NCI-H510A (cell line): ENCODE results near the gene LMX1B.
"Not testable (repeated sequence)": the region's sequence is repeated elsewhere in the genome, so short reads cannot be mapped to it uniquely, and the experiment has no call there.

Experiments
- DNase-seq: peaks from one replicate; lab custom pipeline; 2025; lab: John Stamatoyannopoulos, UW

Gene LMX1B

DNA sequence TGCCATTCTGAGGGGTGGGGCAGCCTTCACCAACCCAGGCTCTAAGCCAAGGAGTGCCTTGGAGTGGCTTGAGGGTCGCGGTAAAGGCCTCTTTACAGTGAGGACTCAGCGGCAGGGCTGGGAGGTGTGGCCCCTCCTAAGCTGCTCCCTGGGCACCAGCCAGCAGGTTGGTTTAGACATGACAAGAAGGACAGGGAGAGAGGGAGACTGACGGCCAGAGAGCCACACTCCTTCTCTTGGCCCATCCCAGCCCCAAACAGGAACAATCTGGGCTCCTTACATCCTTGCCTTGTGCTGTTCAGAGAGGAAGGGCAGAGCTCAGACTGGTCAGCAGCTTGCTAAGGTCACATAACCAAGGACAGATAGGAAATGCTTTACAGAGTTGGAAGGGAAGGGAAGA is 94.5 kb downstream of the LMX1B start:
- DNase-seq = no peak

DNA sequence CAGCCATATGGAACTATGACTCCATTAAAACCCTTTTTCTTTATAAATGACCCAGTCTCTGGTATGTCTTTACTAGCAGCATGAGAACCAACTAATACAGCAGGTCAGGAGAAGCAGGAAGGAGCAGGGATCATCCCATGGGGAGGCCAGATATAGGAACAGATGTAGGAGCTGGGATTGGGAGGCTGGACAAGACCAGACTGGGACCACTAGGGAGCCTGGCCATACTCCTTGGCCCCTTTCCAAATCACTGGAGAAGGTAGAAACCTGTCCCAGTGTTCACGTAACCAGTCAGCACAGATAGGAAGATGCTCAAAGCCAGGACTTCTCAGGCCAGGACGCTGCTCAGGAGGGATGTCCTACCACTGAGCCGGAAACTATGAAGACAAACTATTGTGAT is 95.5 kb downstream of the LMX1B start:
- DNase-seq = no peak

DNA sequence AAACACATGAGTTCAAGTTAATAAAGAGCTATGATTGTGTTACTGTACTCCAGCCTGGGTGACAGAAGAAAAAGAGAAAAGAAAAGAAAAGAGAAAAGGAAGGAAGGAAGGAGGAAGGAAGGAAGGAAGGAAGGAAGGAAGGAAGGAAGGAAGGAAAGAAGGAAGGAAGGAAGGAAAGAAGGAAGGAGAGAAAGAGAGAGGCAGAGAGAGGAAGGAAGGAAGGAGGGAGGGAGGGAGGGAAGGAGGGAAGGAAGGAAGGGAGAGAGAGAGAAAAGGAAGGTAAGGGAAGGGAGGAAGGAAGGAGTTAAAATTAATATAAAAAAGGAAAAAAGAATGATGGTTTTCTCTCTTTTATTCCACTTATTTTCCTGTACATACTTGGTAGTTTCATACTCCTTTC is 101.7 kb downstream of the LMX1B start:
- no peak for DNase-seq

DNA sequence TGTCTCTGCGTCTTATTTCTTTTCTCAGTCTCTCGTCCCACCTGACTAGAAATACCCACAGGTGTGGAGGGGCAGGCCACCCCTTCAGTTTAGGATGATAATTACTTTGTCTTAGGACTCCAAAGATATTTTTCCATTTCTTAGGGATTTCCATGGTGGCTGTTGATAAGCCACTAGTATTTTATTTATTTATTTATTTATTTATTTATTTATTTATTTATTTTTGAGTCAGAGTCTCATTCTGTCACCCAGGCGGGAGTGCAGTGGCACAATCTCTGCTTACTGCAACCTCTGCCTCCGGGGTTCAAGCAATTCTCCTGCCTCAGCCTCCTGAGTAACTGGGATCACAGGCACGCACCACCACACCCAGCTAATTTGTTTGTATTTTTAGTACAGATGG is 103.7 kb downstream of the LMX1B start:
- not testable (repeated sequence) for DNase-seq

DNA sequence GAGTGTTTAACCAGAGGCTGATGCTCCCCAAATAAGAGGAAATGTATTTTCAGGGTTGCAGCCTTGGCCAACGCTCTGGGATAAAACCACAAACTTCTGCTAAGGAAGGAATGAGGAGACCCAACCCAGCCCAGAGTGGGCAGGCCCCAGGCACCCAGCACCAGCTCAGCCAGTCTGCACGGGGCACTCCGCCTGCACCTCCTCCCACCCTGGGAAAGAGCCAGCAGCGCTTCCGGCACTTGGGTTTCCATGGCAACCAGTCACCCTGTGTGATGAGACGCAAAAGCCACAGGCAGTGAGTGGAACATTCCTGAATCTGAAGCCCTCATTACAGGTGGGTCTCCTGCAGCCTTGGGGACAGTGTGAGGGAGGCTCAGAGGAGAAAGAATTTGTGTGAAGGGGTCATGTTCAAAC is 105.9 kb downstream of the LMX1B start:
- peak; percentile 53 for DNase-seq

DNA sequence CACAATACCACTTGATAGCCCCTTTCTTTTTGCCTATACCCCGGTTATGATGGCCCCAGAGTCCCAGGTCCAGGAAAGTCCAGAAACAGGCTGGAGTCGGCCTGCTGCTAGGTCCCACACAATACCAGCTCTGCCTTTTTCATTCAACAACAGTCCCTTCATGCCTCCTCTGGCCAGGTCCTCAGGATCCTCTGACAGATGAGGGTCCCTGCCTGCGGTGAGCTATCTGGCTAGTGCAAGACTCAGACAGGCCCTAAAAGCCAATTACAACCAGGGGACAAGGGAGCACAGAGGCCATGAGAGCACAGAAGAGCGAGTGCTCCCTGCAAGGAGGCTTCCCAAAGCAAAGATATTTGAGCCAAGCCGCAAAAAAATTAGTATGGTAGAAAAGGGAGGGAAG is 106.3 kb downstream of the LMX1B start:
- DNase-seq = no peak

DNA sequence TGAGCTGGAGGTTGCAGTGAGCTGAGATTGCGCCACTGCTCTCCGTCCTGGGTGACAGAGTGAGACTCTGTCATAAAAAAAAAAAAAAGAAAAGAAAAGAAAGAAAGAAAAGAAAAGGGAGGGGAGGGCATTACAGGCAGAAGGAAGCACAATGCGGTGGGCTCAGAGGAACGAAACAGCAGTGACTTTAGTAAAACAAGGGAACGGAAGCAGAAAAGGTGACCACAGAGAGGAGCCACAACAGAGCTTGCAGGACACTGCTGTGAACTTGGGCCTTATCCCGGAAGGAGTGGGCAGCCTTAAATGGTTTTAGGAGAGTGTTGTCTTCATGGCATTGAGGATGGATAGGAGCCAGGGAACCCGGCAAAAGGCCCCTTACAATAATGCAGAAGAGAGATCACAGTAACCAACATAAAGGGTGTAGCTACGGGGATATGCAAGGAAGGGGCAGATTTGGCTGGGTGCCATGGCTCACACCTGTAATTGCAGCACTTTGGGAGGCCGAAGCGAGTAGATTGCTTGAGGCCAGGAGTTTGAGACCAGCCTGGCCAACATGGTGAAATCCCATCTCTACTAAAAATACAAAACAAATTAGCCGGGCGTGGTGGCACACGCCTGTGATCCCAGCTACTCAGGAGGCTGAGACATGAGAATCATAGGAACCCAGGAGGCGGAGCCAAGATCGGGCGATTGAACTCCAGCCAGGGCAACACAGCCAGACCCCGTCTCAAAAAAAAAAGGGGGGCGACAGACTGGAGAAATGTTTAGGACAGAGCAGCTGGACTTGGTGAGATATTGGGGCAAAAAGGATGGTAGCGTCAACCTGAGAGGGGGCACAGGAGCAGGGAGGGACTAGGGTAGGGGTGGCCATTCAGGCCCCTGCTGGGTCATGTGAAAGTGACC is 107.2 kb downstream of the LMX1B start:
- DNase-seq = no peak

DNA sequence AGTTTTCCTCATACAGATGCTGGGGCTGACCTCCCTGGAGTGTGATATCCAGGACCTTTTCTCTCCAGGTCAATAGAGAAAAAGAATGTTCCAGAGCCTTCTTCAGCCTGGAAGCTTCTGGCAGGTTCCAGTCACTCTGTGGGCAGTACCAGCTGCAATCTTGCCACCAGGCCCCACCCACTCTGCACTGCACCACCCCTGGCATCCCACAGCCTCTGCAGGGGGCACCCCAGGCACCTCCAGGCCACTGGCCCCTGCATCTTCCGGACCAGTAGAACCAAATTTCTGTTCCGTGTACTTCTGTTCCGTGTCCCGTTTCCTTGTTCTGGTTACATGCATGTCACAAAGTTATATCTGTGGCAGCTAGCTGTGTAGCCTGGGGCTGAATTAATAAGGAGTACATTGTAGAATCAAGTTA is 107.8 kb downstream of the LMX1B start:
- no peak for DNase-seq

DNA sequence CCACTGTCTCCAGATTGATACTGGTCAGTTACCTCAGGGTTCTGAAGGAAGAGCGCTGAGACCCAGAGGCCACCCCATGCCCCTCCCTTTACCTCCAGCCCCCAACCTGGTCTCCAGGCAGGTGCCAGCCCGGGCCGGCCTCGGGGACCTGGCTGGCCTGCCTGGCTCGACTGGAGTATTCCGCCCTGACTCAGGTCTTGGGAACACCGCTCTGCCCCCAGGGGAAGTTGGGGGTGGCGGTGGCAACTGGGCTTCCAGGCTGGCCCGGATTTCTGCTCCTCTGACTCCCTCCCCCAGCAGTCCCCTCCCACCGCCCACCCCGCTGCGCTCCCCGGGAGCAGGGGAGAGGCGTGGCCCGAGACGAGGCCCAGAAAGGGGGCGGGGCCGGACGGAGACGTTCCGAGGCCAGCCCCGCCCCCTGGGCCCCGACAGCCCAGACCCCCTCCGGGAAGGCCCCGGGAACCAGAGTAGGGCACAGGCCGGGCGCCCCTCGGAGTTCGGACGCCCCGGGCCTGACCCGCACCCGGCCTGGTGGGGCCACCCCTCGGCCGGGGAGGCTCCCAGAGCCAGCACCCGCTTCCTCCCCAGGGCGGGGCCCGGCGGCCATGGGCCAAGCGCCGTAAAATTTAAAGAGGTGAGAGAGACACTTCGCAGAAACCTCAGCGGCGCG is 108.7 kb downstream of the LMX1B start:
- DNase-seq = peak; percentile 78

DNA sequence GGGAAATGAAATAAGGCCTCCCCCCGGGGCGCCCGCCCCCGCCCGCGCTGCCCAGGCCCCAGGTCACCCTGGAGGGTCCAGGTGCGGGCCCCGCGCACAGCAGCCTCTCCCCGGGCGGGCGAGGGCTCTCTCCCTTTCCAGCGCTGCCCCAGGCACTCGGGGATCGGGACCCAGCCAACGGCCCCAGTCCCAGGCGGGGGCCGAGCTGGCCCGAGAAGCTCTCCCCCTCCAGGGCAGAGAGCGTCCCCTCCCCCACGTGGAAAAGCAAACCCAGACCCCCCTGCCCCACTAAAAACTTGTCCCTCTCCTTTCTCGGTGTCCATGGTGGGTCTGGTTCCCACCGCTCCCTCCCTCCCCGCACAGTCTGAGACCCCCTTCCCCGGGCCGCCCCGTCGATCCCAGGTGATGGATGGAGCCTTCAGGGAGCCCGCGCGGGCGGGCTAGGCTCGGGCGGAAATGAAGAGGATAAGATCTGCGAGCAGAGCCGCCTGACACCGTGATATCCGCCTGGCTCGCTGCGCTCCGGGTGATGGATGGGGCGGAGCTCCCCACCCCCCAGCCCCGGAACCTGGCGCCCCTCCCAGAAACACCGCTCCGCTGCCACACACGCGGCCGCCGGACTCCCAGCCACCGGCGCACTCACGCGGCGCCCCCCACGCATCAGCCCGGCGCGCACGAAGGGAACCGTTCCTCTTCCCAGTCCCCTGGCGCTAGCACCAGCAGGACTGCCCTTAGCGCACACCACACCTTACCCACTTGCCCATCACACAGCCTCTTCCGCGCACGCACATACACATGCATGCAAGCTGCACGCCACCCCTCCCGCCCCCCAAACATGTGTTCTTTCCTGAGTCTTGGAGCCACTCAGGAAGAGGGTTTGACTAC is 109.4 kb downstream of the LMX1B start:
- DNase-seq = peak; percentile 70

DNA sequence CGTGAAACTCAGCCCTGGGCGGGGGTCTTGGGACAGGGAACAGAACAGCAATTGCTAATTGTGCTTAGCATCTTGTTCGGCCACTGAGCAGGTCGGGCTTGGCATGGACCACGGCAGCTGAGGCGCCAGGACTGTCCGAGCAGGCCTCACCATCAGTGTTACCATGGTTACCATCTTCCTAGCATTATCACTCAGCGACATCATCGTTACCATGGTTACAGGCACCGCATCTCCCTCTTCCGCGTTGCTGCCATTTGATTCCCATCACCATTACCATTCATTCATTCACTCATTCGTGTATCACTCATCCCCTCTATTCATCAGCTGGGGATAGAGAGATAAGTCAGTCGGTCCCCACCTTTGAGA is 110.1 kb downstream of the LMX1B start:
- DNase-seq = no peak

DNA sequence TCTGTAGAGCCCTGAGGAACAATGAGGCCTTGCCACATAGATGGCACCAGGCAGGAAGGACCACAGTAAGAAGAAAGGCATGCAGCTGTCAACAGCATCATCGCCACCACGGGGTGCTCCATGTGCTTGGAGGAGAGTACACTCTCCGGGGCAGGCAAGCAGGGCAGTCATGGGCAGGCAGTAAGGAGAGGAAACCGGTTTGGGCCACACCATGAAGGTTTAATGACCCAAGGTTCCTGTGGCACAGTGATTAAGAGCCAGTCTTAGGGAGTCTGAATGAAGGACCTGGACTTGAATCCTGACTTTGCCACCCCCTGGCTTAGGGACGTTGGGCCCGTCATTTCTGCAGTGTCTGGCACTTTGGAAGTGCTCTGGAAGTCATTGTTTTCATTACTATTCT is 110.5 kb downstream of the LMX1B start:
- DNase-seq = no peak

DNA sequence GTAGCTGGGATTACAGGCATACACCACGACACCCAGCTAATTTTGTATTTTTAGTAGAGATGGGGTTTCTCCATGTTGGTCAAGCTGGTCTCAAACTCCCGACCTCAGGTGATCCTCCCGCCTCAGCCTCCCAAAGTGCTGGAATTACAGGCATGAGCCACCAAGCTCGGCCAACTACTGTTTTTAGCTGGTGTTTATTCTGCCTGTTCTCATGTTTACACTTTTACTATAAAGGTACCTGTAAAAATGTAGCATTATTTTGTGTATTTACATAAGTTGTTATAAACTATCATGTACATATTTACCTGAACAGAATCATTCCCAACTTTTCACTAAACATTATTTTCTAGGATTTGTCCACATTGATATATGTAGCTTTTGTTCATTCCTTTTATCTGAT is 111.8 kb downstream of the LMX1B start:
- DNase-seq = not testable (repeated sequence)

DNA sequence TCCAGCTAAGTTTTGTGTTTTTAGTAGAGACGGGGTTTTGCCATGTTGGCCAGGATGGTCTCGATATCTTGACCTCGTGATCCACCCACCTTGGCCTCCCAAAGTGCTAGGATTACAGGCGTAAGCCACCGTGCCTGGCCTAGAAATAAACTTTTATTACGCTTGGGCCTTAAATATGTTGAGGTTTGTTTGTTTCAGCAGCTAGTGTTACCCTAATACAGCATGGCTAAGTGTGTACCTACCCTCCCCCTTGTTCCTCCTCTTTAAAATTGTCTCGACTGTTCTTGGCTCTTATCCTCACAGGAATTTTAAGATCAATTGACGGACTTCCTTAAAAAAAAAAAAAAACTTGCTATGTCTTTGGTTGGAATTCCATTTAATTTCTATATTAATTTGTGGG is 114.5 kb downstream of the LMX1B start:
- not testable (repeated sequence) for DNase-seq

DNA sequence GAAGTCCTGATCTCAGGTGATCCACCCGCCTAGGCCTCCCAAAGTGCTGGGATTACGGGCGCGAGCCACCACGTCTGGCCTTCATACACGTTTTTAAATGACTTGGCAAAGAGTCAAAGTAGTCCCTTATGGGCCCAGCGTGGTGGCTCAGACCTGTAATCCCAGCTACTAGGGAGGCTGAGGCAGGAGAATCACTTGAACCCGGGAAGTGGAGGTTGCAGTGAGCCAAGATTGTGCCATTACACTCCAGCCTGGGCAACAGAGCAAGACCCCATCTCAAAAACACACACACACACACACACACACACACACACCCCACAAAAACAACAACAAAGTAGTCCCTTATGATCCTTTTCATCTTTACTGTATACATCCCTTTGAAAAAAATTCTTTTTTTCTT is 116.9 kb downstream of the LMX1B start:
- not testable (repeated sequence) for DNase-seq

DNA sequence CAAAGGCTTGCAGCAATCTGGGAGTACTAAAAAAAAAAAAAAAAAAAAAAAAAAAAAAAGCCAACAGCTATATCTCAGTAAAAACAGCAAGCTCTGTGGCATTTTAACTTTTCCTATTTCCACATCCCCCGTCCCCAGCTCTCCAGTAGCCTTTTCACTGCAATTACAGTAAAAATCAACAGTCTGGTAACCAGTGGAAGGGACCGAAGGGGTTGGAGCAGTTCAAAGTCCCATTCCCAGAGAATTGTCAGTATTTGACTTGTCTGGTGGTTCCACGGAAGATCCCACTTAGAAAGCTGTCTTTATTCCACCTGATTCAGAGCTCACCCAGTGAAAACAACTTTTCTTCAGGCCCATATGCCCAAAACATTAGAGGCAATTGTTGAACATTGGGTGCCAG is 119.3 kb downstream of the LMX1B start:
- no peak for DNase-seq

DNA sequence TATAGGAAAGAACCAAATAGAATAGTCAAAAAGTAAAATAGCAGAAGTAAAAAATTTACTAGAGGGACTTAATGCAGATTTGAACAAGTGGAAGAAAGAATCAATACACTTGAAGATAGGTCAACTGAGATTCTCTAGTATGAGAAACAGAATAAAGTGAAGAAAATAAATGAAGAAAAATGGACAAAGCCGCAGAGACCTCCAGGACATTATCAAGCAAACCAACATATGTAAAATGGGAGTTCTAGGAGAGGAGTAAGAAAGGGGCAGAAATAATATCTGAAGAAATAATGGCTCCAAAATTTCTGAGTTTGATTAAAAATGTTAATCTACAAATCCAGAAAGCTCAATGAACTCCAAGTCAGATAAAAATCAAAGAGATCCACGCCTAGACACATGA is 121.1 kb downstream of the LMX1B start:
- DNase-seq = no peak

DNA sequence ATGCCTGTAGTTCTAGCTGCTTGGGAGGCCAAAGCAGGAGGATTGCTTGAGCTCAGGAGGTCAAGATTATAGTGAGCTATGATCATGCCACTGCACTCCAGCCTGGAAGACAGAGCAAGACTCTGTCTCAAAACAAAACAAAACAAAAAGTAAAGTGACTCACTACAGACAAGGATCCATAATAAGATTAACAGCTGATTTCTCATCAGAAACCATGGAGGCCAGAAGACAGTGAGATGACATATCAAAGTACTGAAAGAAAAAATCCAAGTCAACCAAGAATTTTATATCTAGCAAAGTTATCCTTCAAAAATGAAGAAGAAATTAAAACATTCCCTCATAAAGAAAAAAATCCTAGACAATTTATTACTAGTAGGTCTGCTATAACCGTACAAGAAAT is 121.8 kb downstream of the LMX1B start:
- DNase-seq = no peak

DNA sequence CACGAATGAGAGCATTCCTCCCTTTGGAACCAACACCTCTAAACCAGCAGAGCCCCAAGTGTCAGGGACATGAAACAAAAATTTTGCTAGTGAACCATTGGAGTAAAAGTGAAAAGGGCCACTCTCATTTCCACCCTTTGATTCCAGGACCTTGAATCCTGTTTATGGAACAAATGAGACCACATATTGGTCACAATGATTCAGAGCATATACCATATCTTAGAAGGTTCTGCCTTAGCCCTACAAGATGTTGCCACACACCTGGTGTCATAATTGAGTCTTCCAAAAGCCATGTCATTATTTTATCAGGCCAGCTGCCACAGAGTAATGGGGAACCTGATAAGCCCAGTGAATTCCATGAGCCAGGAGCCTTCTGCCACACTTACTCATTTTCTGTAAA is 124.8 kb downstream of the LMX1B start:
- DNase-seq = no peak

DNA sequence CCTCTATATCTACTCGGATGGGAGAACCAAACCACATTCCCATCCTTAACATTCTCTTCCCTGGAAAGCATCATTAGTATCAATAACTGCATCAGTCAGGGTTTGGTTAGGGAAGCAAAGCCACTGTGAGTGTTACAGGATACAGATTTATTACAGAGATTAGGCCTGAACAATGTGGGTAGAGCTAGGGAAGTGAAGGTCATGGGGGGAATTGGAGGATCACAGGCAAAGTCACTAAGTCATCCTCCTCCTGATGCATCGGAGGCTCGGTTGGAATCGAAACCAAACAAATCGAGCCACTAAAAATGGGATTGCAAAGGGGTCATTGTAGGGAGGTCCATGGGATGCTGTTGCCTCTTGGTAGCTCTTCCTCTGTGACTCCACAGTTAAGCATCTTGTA is 129.3 kb downstream of the LMX1B start:
- no peak for DNase-seq

DNA sequence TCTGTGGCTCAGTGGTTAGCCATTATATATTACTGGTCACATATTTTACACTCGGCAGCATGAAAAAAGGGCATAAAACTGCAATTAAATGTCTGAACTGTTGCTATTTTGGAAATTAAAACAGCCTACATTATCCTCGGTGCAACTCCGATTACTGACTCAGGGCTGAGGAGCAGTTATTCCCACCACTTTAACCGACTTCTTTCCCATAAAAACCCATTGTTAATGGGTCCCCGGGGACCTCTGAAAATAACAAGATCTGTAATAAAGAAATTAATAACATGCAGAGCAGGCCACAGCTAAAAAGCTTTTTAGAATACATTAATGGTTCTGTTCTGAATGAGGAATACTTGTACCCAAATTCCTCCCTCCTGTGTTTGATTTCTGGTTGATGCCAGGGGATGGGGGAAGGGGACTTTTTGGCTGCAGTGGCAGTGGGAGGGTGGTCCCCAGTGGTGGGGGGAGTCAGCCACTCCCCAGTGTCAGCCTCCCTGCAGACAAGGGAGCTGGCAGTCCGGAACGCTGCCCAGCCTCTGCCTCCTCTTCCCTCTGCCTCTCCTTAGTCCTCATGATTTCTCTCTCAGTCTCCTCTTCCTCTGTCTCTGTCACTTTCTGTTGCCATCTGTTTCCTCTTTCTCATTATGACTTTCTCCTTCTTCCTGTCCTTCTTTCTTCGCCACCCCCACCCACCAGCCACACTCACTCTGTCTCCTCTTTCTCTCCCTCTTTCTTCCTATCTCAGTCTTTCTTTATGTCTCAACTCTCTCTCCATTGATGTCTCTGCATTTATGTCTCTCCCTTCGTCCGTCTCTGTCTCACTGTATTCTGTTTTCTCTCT is 132.1 kb downstream of the LMX1B start:
- no peak for DNase-seq
